ENCODE measurements around the gene PRCC. TPM values are rescaled to one million over a fixed set of nuclear protein-coding genes. Genes with fewer than 3 reads are reported as not detected.

PRCC gene
- total RNA-seq, 1 experiment from 2014 or later, result 131 TPM

DNA sequence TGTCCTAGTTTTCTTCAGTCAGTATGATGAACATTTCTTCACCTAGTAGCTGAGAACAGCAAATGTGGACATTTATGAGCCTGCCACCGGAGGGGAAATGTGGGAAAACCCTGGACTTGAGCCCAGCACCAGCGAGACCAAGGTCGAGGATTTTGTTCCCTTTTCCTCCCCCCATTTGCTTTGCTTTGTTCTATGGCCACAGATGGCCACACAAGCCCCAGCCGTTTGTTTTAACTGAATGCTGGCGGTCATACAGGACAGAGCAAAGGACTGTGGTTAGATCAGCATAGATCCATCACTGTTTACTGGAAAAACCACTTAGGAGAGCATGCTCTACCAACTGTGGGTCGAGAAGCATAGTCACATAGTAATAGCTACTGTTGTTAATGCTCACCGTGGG is 28.5 kb downstream of the PRCC start:
- CTCF ChIA-PET, result interaction anchor here (0.6 to 15.6 kb wide), 25 partner anchors 12 to 294 kb away, joined by 3 to 237 read pairs (median 5); partner anchors contain the start of genes INSRR, METTL25B, NTRK1 and PEAR1
- Mint-ChIP-seq H3K36me3 (ENCODE audit: insufficient read depth, unreplicated experiment) (peaks cover 98% of the 10 kb centered on the region), H3K27me3 (ENCODE audit: insufficient read depth, unreplicated experiment) (no peaks in the 10 kb centered on the region), H3K4me1 (ENCODE audit: insufficient read depth, unreplicated experiment) (no peaks in the 10 kb centered on the region), H3K9me3 (ENCODE audit: unreplicated experiment) (no peaks in the 10 kb centered on the region), H3K27ac (ENCODE audit: low read depth, unreplicated experiment) (no peak overlapping the region), H3K4me3 (ENCODE audit: unreplicated experiment) (no peak overlapping the region)
- POLR2A ChIA-PET, result interaction anchor here (1.4 kb wide), 1 partner anchor 94 kb away, joined by 4 read pairs; no protein-coding TSS in a partner anchor
- BruUV-seq (replicated peaks), result no TSS peak
- intact Hi-C loops (cut with micrococcal nuclease), result loop anchor here (2.0 kb wide), 1 partner anchor 133 kb away; no protein-coding TSS in a partner anchor
- TF ChIP-seq, protein P1, sequence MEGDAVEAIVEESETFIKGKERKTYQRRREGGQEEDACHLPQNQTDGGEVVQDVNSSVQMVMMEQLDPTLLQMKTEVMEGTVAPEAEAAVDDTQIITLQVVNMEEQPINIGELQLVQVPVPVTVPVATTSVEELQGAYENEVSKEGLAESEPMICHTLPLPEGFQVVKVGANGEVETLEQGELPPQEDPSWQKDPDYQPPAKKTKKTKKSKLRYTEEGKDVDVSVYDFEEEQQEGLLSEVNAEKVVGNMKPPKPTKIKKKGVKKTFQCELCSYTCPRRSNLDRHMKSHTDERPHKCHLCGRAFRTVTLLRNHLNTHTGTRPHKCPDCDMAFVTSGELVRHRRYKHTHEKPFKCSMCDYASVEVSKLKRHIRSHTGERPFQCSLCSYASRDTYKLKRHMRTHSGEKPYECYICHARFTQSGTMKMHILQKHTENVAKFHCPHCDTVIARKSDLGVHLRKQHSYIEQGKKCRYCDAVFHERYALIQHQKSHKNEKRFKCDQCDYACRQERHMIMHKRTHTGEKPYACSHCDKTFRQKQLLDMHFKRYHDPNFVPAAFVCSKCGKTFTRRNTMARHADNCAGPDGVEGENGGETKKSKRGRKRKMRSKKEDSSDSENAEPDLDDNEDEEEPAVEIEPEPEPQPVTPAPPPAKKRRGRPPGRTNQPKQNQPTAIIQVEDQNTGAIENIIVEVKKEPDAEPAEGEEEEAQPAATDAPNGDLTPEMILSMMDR (IDR thresholded peaks at IDR 0.05; ENCODE audit: unreplicated experiment), result no peak
- DNase-seq (ENCODE audit: unreplicated experiment), result no peak

DNA sequence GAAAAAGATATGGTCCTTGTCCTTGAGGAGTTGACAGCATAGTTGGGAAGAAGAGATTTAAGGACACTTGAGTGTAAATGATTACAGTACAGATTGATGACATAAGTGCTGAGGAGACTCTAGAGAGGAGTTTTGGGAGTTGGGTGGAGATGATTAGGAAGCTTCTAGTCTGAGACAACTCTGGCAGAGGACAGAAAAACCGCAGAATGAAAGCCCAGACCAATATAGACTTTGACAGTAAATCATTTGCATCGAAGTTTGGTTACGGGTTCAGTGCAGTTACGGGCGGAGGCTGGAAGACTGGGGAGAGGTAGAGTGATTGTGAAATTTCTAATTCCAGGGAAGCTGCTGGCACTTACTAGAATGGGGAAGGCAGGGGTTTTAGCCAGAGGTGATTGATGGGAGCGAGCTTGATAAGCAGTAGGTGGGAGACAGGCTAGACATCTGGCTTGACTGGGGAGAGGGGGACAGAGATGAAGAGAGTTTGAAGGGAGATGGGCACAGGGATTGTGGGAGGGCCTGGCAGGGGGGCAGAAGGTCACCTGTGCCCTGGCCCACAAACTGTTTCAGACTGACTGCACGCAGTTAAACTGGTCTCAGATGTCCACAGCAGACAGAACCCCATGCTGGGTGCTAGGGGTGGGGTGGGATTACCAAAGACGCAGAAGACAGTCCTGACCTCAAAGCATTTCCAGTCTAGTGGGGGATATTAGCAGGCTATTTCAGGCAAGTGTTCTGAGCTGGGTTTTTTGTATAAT is 29.2 kb downstream of the PRCC start:
- ChIA-PET CTCF (interaction anchor here (0.6 to 15.6 kb wide), 42 partner anchors 7 to 293 kb away, joined by 3 to 237 read pairs (median 4); partner anchors contain the start of genes INSRR, LRRC71, METTL25B and NTRK1), POLR2A (interaction anchor here (0.6 to 1.6 kb wide), 3 partner anchors 20 to 93 kb away, joined by 3 to 4 read pairs (median 3); no protein-coding TSS in a partner anchor)
- peaks cover 98% of the 10 kb centered on the region for H3K36me3 Mint-ChIP-seq (ENCODE audit: insufficient read depth, unreplicated experiment)
- TF ChIP-seq, protein P1 (IDR thresholded peaks at IDR 0.05; ENCODE audit: unreplicated experiment), result no peak
- no peaks in the 10 kb centered on the region for H3K4me1 Mint-ChIP-seq (ENCODE audit: insufficient read depth, unreplicated experiment)
- intact Hi-C loops (cut with micrococcal nuclease), result loop anchor here (1.0 to 2.0 kb wide), 4 partner anchors 64 to 132 kb away; partner anchors contain the start of gene NTRK1
- no peaks in the 10 kb centered on the region for H3K27me3 Mint-ChIP-seq (ENCODE audit: insufficient read depth, unreplicated experiment)
- H3K27ac Mint-ChIP-seq (ENCODE audit: low read depth, unreplicated experiment), result no peak overlapping the region
- H3K9me3 Mint-ChIP-seq (ENCODE audit: unreplicated experiment), result no peaks in the 10 kb centered on the region
- no peak overlapping the region for H3K4me3 Mint-ChIP-seq (ENCODE audit: unreplicated experiment)
- BruUV-seq (replicated peaks), result no TSS peak
- no peak for DNase-seq (ENCODE audit: unreplicated experiment)

DNA sequence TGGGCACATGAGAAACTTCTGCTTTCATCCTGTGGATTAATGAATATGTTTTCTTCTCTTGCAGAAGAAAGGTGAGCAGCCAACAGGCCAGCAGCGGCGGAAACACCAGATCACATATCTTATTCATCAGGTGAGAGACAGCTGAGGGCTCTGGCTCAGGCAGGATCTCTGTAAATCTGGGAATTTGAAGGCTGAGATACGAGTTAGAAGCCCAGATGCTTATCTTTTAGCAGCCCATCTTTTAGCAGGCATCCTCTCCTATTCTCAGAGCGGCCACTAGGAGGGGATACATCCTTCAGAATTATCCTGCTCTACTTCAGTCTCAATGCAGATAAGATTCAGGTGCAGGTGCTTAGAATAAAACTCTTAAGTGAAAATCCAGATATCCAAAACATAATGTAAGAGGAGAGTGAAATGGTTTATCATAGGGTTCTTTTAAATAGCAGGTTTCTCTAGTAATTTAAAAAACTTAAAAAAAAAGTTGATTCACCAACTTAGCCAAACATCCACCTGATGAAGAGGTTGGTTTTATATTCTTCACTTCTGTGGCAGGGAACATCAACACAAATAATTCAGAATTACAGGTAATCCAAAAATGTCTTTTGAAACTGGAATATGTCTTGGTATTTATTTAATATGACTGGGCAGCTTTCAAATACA is 30.0 kb downstream of the PRCC start:
- TF ChIP-seq, protein P1 (IDR thresholded peaks at IDR 0.05; ENCODE audit: unreplicated experiment), result peak; percentile 93
- Mint-ChIP-seq H3K4me1 (ENCODE audit: insufficient read depth, unreplicated experiment) (no peaks in the 10 kb centered on the region), H3K9me3 (ENCODE audit: unreplicated experiment) (no peaks in the 10 kb centered on the region), H3K36me3 (ENCODE audit: insufficient read depth, unreplicated experiment) (peaks cover 98% of the 10 kb centered on the region), H3K4me3 (ENCODE audit: unreplicated experiment) (no peak overlapping the region), H3K27me3 (ENCODE audit: insufficient read depth, unreplicated experiment) (no peaks in the 10 kb centered on the region), H3K27ac (ENCODE audit: low read depth, unreplicated experiment) (no peak overlapping the region)
- POLR2A ChIA-PET, result interaction anchor here (0.6 to 1.6 kb wide), 3 partner anchors 9 to 46 kb away, joined by 3 to 7 read pairs (median 3); partner anchors contain the start of gene HDGF
- peak; percentile 82 for DNase-seq (ENCODE audit: unreplicated experiment)
- no TSS peak for BruUV-seq (replicated peaks)
- CTCF ChIA-PET, result interaction anchor here (0.5 to 15.6 kb wide), 37 partner anchors 8 to 194 kb away, joined by 3 to 237 read pairs (median 5); partner anchors contain the start of genes INSRR, LRRC71, METTL25B and NTRK1
- intact Hi-C loops (cut with micrococcal nuclease), result loop anchor here (1.0 to 2.0 kb wide), 4 partner anchors 63 to 131 kb away; partner anchors contain the start of gene NTRK1

All from MCF 10A (cell line).